ENCODE results near the gene TMEM50A. TPM values are rescaled to one million over a fixed set of nuclear protein-coding genes. Genes with fewer than 3 reads are reported as not detected.
A peak's percentile ranks its signal among the peaks of the same experiment; 100 is the strongest.
"Not testable (repeated sequence)": the region's sequence is repeated elsewhere in the genome, so short reads cannot be mapped to it uniquely, and the experiment has no call there.

The TMEM50A gene
- total RNA-seq (100 to 1,000 TPM; 114 to 115 TPM), polyA plus RNA-seq (100 to 1,000 TPM; 110 to 140 TPM)
- long read RNA-seq, donor 1, transcript TMEM50A-201 (7 exons, 2,683 nt), result major isoform, 154 of 187 reads
- long read RNA-seq, donor 1, partial matches to known transcripts, result 9 of 187 reads
- long read RNA-seq, donor 1, other reads (novel, unspliced or antisense), result 15 of 187 reads
- long read RNA-seq, donor 2, transcript TMEM50A-201 (7 exons, 2,683 nt), result major isoform, 46 of 52 reads
- long read RNA-seq, donor 2, partial matches to known transcripts, result 0 of 52 reads
- long read RNA-seq, donor 2, other reads (novel, unspliced or antisense), result 5 of 52 reads

DNA sequence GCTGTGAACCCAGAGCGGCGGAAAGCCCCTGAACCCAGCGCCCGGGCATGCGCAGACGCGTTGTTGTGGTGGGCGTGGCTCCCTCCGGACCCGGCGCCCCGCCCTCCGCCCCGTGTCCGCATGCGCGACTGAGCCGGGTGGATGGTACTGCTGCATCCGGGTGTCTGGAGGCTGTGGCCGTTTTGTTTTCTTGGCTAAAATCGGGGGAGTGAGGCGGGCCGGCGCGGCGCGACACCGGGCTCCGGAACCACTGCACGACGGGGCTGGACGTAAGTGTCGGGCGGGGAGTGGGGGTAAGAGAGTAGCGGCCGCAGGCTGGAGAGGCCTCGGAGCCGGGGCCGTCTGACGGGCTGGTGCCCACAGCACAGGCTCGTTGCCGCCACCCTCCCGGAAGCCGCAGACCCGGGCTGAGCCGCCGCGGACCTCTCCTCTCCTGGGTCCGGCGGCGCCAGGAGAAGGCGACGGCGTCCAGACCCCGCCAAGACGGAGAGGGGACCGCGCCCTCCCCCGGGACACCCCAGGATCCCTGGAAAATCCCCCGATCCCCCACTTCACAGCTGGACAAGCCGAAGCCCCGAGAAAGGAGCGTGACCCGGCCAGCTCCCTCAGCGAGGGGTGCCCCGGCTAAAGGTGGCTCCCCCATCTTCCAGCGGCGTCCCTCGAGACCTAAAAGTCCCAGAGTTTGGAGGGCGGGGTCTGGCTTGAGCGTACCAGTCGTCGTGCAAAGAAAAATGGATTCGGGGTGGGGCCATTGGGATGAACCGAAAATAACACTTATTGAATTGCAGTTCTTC, at the start of gene TMEM50A:
TMEM50A (plus strand) TSS at position 147 of the 794 bp plus-strand sequence. CDS start 2,153 bp downstream, outside the sequence.
- Histone ChIP-seq H3K4me3 (ENCODE audit: low read length in 2 of 2) (peak within 1 kb of the TSS; percentile 79 to 88), H3K27me3 (ENCODE audit: control insufficient read depth in 1 of 2, insufficient read depth in 2 of 2, low read length in 1 of 2) (no peaks in the 10 kb centered on the region), H3K9me3 (ENCODE audit: control insufficient read depth, low read length) (no peaks in the 10 kb centered on the region), H3K36me3 (ENCODE audit: control insufficient read depth in 1 of 2, insufficient read depth in 2 of 2, low read length in 1 of 2) (no peaks in the 10 kb centered on the region), H3K27ac (ENCODE audit: low read depth in 1 of 2, low read length in 2 of 2) (peak within 1 kb of the TSS; percentile 85 to 96), H3K4me1 (ENCODE audit: control insufficient read depth in 1 of 2, insufficient read depth in 2 of 2, low read length in 2 of 2) (peaks cover 0 to 2% of the 10 kb centered on the region in 2 donors)
- peak; percentile 99 for ATAC-seq (ENCODE audit: low FRiP score)
- 1% methylated on average over 47 to 71 of the region's 75 CpGs for WGBS, 2 donors
- peak; percentile 93 to 96 for DNase-seq
- intact Hi-C loops (cut with DNase I), result loop anchor here in 1 of 2 donors (2.0 kb wide), 1 partner anchor 92 kb away; the partner anchor contains the start of gene RSRP1

DNA sequence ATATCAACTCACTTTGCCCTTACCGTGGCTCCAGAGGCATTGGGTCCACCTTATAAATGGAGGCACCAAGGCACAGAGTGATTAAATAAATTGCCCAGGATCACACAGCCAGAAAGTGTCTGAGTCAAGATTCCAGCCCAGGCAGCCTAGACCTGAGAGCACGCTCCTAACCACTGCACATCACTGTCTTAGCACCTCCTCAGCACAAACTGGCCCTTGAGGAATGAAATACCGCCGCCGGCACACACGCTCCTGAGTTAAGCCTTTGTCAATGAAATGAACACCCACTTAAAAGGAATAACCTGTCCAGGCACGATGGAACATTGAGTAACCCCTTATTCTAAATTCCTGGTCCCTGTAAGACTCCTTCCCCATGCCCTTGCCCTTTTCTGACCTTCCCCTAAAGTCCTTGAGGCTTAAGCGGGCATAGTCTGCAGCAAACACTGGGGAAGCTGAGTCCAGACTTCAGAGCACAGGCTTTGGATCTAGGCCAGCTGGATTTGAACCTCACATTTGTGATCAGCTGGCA, 49.5 kb upstream of the TMEM50A start:
- H3K27me3 ChIP-seq (ENCODE audit: control insufficient read depth in 1 of 2, insufficient read depth in 2 of 2, low read length in 1 of 2); DNase-seq; ATAC-seq (ENCODE audit: low FRiP score): not testable (repeated sequence)

DNA sequence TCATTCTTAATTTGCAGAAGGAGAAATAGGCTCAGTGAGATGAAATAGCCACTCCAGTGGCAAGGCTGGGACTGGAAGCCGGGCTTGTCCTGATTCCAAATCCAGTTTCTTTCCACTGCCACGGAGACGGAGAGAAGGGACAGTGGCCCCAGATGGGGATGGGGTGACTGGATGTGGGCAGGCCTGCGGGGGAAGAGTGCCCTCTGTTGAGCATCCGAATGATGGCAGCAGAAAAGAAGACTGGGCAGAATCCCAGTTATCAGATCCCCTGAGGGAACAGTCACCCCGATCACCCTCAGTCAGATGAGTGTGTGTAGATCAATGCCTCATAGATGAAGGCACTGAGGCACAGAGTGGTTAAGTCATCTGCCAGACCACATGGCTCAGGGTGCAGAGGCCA, 48.1 kb upstream of the TMEM50A start:
- H3K27me3 ChIP-seq (ENCODE audit: control insufficient read depth in 1 of 2, insufficient read depth in 2 of 2, low read length in 1 of 2); H3K4me3 ChIP-seq (ENCODE audit: low read length in 2 of 2); H3K4me1 ChIP-seq (ENCODE audit: control insufficient read depth in 1 of 2, insufficient read depth in 2 of 2, low read length in 2 of 2); DNase-seq; intact Hi-C loops (cut with DNase I); H3K27ac ChIP-seq (ENCODE audit: low read depth in 1 of 2, low read length in 2 of 2); H3K9me3 ChIP-seq (ENCODE audit: control insufficient read depth, low read length); H3K36me3 ChIP-seq (ENCODE audit: control insufficient read depth in 1 of 2, insufficient read depth in 2 of 2, low read length in 1 of 2): not testable (repeated sequence)
- 6 to 13% methylated on average over 5 of the region's 6 CpGs for WGBS, 2 donors
- ATAC-seq (ENCODE audit: low FRiP score), result peak; percentile 68

More for the DNA sequence above, 49.5 kb upstream of the TMEM50A start:
- H3K36me3 ChIP-seq (ENCODE audit: control insufficient read depth in 1 of 2, insufficient read depth in 2 of 2, low read length in 1 of 2); H3K4me3 ChIP-seq (ENCODE audit: low read length in 2 of 2); H3K9me3 ChIP-seq (ENCODE audit: control insufficient read depth, low read length); H3K4me1 ChIP-seq (ENCODE audit: control insufficient read depth in 1 of 2, insufficient read depth in 2 of 2, low read length in 2 of 2); H3K27ac ChIP-seq (ENCODE audit: low read depth in 1 of 2, low read length in 2 of 2): not testable (repeated sequence)
- WGBS, 2 donors, result 82 to 85% methylated on average over 2 to 3 of the region's 8 CpGs
- intact Hi-C loops (cut with DNase I), result loop anchor here in 1 of 2 donors (10.0 kb wide), 1 partner anchor 116 kb away; no protein-coding TSS in a partner anchor

DNA sequence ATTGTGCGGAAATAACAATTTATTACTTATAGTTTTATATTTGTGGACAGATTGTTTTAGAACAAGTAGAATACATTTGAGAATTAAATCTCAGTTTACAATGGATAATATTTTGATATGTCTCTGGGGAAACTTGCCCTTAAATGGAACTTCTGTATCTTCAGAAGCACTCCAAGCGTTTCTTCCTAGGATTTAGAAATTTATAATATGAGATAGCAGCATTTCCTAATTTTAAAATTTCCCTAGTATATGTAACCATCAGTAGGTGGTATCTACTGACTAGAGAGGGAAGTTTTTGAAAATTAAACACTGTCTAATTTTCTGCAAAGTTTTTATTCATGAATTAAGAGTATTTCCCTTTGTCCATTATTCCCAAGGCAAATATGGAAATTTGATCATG, 44.7 kb upstream of the TMEM50A start:
- ATAC-seq (ENCODE audit: low FRiP score); H3K4me3 ChIP-seq (ENCODE audit: low read length in 2 of 2); H3K36me3 ChIP-seq (ENCODE audit: control insufficient read depth in 1 of 2, insufficient read depth in 2 of 2, low read length in 1 of 2); DNase-seq; intact Hi-C loops (cut with DNase I); H3K4me1 ChIP-seq (ENCODE audit: control insufficient read depth in 1 of 2, insufficient read depth in 2 of 2, low read length in 2 of 2); H3K27ac ChIP-seq (ENCODE audit: low read depth in 1 of 2, low read length in 2 of 2); H3K9me3 ChIP-seq (ENCODE audit: control insufficient read depth, low read length); H3K27me3 ChIP-seq (ENCODE audit: control insufficient read depth in 1 of 2, insufficient read depth in 2 of 2, low read length in 1 of 2): not testable (repeated sequence)
- WGBS, 2 donors, result 91 to 96% methylated on average over 2 of the region's 2 CpGs

DNA sequence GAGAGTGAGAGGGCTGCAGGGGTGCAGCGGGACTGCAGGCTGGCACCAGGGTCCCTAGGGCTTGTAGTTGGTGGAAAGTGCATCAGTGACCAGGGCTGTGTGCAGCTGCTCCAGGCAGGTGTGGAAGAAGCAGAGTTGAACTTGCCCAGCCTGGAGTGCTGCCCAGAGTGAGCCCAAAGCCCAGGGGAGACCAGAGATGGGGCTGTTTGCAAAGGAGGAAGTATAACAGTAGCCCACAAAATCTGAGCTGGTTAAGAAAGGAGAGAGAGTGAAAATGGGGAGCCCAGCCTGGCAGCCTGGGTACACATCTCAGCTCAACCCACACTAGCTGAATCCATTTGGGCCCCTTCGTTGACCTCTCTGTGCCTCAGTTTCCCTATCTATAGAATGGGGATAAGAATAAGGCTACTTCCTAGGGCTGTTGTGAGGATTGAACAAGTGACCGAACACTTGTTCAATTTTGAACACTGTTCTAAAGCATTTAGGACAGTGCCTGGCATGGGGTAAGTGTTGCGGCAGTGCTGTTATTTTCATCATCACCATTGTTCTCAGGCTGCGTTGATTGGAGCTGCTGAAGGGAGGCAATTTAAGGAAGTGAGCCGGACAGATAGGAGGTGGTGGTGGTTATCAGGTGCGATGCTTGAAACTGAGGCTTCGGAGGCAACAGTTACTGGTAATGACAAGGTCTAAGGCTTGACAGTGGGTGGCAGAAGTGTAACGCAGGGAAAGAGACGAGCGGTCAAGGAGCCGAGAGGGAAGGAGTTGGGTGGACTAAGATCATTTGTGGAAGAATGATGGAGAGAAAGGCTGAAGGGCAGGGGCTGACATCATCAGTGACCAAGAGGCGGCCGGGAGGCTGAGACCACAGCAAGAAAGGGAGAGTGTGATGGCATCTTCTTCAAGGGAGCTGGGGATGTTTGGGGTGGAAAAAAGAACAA, 43.0 kb upstream of the TMEM50A start:
- ATAC-seq (ENCODE audit: low FRiP score); H3K4me1 ChIP-seq (ENCODE audit: control insufficient read depth in 1 of 2, insufficient read depth in 2 of 2, low read length in 2 of 2); intact Hi-C loops (cut with DNase I): not testable (repeated sequence)

DNA sequence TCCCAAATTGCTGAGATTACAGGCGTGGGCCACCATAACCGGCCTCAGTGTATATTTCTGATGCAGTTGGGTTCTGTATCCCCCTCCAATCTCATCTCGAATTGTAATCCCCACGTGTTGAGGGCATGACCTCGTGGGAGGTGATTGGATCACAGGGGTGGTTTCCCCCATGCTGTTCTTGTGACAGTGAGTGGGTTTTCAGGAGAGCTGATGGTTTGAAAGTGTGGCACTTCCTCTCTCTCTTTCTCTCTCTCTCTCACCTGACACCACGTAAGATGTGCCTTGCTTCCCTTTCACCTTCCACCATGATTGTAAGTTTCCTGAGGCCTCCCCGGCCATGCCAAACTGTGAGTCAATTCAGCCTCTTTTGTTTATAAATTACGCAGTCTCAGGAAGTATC, 41.6 kb upstream of the TMEM50A start:
- H3K36me3 ChIP-seq (ENCODE audit: control insufficient read depth in 1 of 2, insufficient read depth in 2 of 2, low read length in 1 of 2); H3K9me3 ChIP-seq (ENCODE audit: control insufficient read depth, low read length); H3K4me3 ChIP-seq (ENCODE audit: low read length in 2 of 2); ATAC-seq (ENCODE audit: low FRiP score); H3K27me3 ChIP-seq (ENCODE audit: control insufficient read depth in 1 of 2, insufficient read depth in 2 of 2, low read length in 1 of 2); intact Hi-C loops (cut with DNase I); DNase-seq; H3K4me1 ChIP-seq (ENCODE audit: control insufficient read depth in 1 of 2, insufficient read depth in 2 of 2, low read length in 2 of 2); H3K27ac ChIP-seq (ENCODE audit: low read depth in 1 of 2, low read length in 2 of 2): not testable (repeated sequence)
- 81 to 90% methylated on average over 4 to 7 of the region's 8 CpGs for WGBS, 2 donors

More for the DNA sequence above, 43.0 kb upstream of the TMEM50A start:
- not testable (repeated sequence) for H3K9me3 ChIP-seq (ENCODE audit: control insufficient read depth, low read length); H3K4me3 ChIP-seq (ENCODE audit: low read length in 2 of 2); H3K27me3 ChIP-seq (ENCODE audit: control insufficient read depth in 1 of 2, insufficient read depth in 2 of 2, low read length in 1 of 2); H3K36me3 ChIP-seq (ENCODE audit: control insufficient read depth in 1 of 2, insufficient read depth in 2 of 2, low read length in 1 of 2); H3K27ac ChIP-seq (ENCODE audit: low read depth in 1 of 2, low read length in 2 of 2); DNase-seq
- 87 to 89% methylated on average over 5 to 6 of the region's 14 CpGs for WGBS, 2 donors

DNA sequence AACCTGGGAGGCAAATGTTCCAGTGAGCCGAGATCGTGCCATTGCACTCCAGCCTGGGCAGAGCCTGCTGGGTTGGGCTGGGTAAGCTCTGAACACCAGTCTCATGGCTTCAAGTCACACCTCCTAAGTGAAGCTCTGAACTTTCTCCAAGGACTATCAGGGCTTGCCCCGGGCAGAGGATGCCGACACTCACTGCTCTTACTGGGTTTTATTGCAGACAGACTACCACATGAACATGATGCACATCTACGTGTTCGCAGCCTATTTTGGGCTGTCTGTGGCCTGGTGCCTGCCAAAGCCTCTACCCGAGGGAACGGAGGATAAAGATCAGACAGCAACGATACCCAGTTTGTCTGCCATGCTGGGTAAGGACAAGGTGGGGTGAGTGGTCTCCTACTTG, 37.4 kb upstream of the TMEM50A start:
- H3K27me3 ChIP-seq (ENCODE audit: control insufficient read depth in 1 of 2, insufficient read depth in 2 of 2, low read length in 1 of 2); DNase-seq; ATAC-seq (ENCODE audit: low FRiP score); H3K4me3 ChIP-seq (ENCODE audit: low read length in 2 of 2); H3K27ac ChIP-seq (ENCODE audit: low read depth in 1 of 2, low read length in 2 of 2); H3K9me3 ChIP-seq (ENCODE audit: control insufficient read depth, low read length); H3K4me1 ChIP-seq (ENCODE audit: control insufficient read depth in 1 of 2, insufficient read depth in 2 of 2, low read length in 2 of 2); intact Hi-C loops (cut with DNase I); H3K36me3 ChIP-seq (ENCODE audit: control insufficient read depth in 1 of 2, insufficient read depth in 2 of 2, low read length in 1 of 2): not testable (repeated sequence)
- WGBS, 2 donors, result 82 to 83% methylated on average over 9 of the region's 9 CpGs

DNA sequence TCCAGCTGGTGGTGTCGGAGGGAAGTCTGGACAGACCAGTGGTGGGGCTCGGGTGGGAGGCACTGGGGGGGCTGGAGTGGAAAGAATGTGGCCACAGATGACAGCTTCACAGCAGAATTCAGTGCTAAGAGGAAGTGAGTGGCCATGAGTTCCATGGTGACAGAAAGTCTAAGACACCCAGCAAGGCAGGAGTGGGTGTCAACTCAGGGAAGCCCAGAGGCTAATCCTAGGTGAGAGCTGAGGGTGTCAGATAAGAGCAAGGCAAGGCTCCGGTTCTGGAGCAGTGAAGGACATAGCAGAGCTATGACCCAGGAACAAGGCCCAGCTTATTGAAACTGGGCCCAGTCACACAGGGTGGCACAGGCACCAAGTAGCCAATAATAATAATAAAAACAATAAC, 35.8 kb upstream of the TMEM50A start:
- H3K9me3 ChIP-seq (ENCODE audit: control insufficient read depth, low read length); H3K4me3 ChIP-seq (ENCODE audit: low read length in 2 of 2); intact Hi-C loops (cut with DNase I); DNase-seq; ATAC-seq (ENCODE audit: low FRiP score); H3K36me3 ChIP-seq (ENCODE audit: control insufficient read depth in 1 of 2, insufficient read depth in 2 of 2, low read length in 1 of 2); H3K27me3 ChIP-seq (ENCODE audit: control insufficient read depth in 1 of 2, insufficient read depth in 2 of 2, low read length in 1 of 2); H3K4me1 ChIP-seq (ENCODE audit: control insufficient read depth in 1 of 2, insufficient read depth in 2 of 2, low read length in 2 of 2); H3K27ac ChIP-seq (ENCODE audit: low read depth in 1 of 2, low read length in 2 of 2): not testable (repeated sequence)
- WGBS, 2 donors, result 79 to 88% methylated on average over 3 of the region's 3 CpGs
